HUDEP-2 (cell line): ENCODE results near the gene GRID2.
"Not testable (repeated sequence)": the region's sequence is repeated elsewhere in the genome, so short reads cannot be mapped to it uniquely, and the experiment has no call there.

ENCODE experiments used
- DNase-seq, 76 experiments: peaks; one replicate each; lab custom pipeline; 2025; ENCODE audit not compliant: unreplicated experiment in 76 of 76; lab: John Stamatoyannopoulos, UW

The GRID2 gene

GRCh38 chr4:92303621-92304027 is at the start of gene GRID2:
GRID2 (plus strand) TSS chr4:92303966.
- DNase-seq: no peak

DNA sequence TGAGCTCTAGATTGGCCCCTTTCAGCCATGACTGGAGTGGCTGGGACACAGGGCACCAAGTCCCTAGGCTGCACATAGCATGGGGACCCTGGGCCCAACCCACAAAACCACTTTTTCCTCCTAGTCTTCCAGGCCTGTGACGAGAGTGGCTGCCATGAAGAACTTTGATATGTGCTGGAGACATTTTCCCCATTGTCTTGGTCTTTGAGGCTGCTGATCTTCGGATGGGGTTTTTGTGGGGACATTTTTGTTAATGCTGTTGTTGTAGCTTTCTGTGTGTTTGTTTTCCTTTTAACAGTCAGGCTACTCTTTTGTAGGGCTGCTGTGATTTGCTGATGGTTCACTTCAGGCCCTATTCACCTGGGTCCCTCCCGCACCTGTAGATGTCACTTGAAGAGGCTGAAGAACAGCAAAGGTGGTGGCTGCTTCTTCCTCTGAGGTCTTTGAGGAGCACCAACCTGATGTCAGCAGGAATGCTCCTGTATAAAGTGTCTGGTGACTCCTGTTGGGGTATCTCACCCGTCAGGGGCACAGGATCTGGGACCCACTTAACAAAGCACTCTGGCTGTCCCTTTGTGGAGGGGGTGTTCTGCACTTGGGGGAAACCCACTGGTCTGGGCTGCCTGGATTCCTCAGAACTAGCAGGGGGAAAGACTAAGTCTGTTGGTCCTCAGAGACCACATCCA is 49.6 kb upstream of the GRID2 start:
- DNase-seq: no peak

GRCh38 chr4:92254767-92255442 is 48.9 kb upstream of the GRID2 start:
- no peak for DNase-seq

- no peak for DNase-seq
These were observed 47.9 kb upstream of the GRID2 start for GRCh38 chr4:92255920-92256244.

DNA sequence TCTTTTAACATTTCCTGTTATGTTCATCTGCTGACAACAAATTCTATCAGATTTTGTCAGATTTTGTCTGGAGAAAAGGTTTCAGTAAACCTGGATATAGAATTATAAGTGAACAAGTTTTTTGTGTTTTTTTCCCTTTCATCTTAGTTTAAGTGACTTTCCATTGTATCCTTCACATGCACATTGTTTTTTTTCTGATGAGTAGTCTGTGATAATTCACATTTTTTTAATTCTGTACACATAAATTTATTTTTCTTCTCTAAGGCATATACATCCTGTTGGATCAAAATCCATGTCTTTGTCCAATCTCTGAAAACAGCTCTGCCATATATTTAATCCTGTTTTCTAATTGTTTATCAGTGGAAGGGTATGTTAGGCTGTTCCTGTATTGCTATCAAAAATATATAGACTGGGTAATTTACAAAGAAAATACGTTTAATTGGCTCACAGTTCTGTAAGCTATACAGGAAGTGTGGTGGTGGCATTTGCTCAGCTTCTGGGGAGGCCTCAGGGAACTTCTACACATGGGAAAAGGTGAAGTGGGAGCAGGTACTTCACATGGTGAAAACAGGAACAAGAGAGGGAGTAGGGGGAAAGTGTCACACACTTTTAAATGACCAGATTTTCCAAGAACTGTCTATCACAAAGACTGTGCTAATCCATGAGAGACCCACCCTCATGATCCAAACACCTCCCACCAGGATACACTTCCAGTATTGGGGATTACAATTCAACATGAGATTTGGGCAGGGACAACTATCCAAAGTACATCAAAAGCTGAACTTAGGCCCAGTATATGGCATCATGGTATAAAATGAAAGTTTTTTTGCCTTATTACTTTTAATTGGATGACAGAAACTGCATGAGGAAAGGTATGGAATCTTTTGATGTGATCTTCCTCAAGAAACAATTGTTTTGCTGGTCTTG is 45.6 kb upstream of the GRID2 start:
- no peak for DNase-seq

- DNase-seq: no peak
These were observed 42.5 kb upstream of the GRID2 start for GRCh38 chr4:92261256-92261655.

GRCh38 chr4:92262371-92262770 is 41.4 kb upstream of the GRID2 start:
- no peak for DNase-seq

GRCh38 chr4:92263010-92263409 is 40.8 kb upstream of the GRID2 start:
- no peak for DNase-seq

DNA sequence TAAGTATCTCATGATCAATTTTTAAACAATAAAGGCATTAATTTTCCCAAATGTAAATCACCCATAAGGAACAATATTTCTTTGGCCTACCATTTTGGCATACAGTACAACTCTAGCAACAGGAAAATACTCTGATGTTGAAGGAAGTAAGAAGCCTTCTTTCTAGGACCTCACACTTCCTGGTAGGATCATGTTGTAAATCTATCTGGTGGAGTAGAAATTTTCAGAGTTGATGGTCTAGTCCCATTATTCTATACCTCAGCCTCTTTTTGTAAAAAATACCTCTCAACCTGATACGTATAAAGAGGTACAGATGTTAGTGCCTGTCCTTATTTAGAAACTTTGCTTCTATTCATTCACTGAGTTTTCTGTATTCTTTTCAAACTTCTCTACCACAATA is 40.2 kb upstream of the GRID2 start:
- no peak for DNase-seq

DNA sequence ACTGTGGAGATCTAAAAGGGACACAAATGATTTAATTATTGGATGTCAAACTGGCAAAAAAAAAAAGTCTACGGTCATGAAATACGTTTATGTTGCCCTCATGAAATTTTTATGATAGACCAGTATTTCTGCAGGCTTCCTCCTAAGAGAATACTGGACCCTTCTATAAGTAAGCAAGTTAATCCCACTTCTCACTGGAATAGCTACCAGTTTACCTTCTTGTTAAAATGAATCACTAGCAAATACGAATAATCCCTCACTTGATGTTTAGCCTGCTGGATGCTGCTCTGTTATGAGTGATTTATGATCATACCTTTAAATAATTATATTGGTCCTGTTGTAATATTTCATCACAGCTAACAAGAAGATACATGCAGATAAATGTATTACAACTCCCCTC is 39.6 kb upstream of the GRID2 start:
- no peak for DNase-seq

DNA sequence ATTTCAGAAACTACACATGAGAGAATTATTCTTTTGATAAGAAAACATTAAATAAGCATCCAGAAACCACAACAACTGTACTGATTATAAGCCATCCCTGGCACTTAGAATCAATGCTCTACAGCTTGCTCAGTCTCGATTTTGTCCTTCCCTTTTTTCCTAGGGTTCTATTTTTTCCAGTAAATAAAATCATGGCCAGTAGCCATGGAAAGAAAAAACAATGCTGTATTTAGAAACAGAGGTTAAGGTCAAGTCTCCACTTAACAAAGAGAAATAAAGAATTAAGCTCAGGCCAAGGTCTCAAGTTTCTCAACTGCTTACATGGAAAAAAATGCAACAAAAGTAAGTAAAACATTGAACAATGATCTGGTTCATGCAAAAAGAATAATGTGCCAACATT is 38.7 kb upstream of the GRID2 start:
- DNase-seq: no peak

GRCh38 chr4:92265798-92266197 is 38.0 kb upstream of the GRID2 start:
- no peak for DNase-seq

- no peak for DNase-seq
These were observed 37.2 kb upstream of the GRID2 start for GRCh38 chr4:92266521-92266920.

GRCh38 chr4:92268642-92269041 is 35.1 kb upstream of the GRID2 start:
- DNase-seq: no peak

DNA sequence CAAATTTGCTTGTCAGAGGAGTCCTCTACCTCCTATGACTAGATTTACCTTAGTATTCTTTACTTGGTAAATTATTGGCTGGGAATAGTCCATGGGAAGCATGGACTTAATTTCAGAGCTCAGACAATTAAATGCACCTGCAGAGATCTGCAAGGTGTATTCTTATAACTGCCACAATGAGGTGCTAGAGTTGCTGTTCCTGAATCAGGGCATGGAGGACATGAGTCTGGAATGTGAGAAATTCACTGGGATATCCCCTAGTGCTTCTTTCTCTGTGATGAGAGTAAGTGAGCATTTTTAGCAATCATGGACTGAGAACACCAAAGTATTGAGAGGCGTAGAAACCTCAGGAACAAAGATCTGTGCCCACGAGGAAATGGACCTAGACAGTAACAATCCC is 32.9 kb upstream of the GRID2 start:
- no peak for DNase-seq

- not testable (repeated sequence) for DNase-seq
These were observed 32.2 kb upstream of the GRID2 start for GRCh38 chr4:92271551-92271950.

GRCh38 chr4:92277057-92277881 is 26.5 kb upstream of the GRID2 start:
- not testable (repeated sequence) for DNase-seq

DNA sequence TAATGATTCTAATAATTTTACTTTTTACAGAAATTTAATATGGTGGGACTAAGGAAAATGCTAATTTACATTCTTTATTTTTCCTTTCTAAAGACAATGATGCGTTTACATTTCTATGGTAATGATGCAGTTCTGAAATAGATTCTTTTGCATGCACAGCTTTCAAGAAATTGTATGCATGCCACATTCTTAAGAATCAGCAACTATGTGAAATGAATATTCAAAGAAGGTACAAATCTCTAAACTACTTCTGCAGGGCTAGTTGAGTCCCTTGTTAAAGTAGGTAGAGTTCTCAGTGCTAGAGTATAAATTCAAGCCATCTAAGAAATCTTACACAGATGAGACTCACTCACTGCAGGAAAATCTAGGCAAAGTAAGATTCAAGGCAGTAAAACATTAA is 24.5 kb upstream of the GRID2 start:
- no peak for DNase-seq

- DNase-seq: no peak
These were observed 4.6 kb upstream of the GRID2 start for GRCh38 chr4:92299152-92299551.

DNA sequence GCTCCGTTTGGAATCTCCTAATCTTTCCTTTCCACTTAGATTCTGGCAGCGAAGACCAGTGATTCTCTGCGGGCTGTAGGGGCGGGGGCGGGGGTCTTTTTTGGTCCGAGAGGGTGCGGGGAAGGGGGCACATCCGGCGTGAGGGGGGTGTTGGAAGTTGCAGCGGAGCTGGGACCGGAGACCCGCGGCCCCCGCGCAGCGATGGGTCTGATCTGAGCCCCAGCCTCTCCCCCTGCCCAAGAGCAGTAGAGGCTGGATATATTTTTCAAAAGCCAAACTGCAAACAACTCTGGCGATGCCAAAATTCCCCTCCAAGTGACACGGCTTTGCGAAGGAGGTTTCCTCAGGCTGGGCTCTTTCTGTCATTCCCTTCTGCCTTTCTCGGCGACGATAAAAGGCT is 355 bp downstream of the GRID2 start:
- no peak for DNase-seq

DNA sequence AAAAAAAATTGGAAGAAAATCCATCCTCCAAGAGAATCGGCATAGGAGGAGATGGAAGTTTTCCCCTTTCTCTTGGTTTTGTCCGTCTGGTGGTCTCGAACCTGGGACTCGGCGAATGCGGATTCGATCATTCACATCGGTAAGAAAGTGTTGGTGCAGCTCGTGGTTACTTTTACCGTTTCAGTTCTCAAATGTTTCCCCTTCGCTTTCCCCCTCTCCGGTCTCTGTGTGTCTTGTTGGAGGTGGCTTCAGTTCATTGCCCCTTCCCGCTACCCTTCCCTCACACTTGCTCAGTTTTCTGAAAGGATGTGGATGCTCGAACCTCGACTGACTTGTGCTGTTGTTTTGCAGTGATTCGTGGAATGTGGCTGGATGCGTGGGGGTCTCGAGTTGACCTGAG is 840 bp downstream of the GRID2 start:
- no peak for DNase-seq
